GM23338 (cell line): ENCODE measurements around the gene VWC2. TPM values are rescaled to one million over a fixed set of nuclear protein-coding genes. Genes with fewer than 3 reads are reported as not detected.

Experiments
- ATAC-seq: fragments of 200-7000 bp; cut with Tn5 transposase; 3 replicates; pipeline ENCODE4 v1.9.1; 2020
- DNase-seq: peaks from one replicate; pipeline ENCODE4 v3.0.0-alpha.2; 2015; ENCODE audit warnings: low spot score
- H2AFZ ChIP-seq: fragments of 200-600 bp; sonication (generic); 2 replicates; pipeline ENCODE4 v1.8.0; 2016; ENCODE audit warnings: antibody characterized with exemption, mild to moderate bottlenecking, moderate library complexity
- H3F3A ChIP-seq: fragments of 200-600 bp; sonication (generic); replicated peaks from 2 replicates; pipeline ENCODE4 v1.8.0; 2017; ENCODE audit warnings: antibody characterized with exemption, mixed run types, low read depth
- H3K27ac ChIP-seq: fragments of 200-600 bp; sonication (generic); 2 replicates; pipeline ENCODE4 v1.6.1; 2016; ENCODE audit warnings: low read depth
- H3K27me3 ChIP-seq: fragments of 200-600 bp; sonication (generic); 2 replicates; pipeline ENCODE4 v1.8.0; 2016; ENCODE audit warnings: mild to moderate bottlenecking, mixed run types, moderate library complexity; ENCODE audit not compliant: insufficient read depth
- H3K36me3 ChIP-seq: fragments of 200-600 bp; sonication (generic); 2 replicates; pipeline ENCODE4 v1.8.0; 2016; ENCODE audit warnings: mild to moderate bottlenecking; ENCODE audit not compliant: insufficient read depth
- H3K4me1 ChIP-seq: fragments of 200-600 bp; sonication (generic); 2 replicates; pipeline ENCODE4 v1.8.0; 2016; ENCODE audit warnings: mild to moderate bottlenecking, moderate library complexity; ENCODE audit not compliant: insufficient read depth
- H3K4me2 ChIP-seq: fragments of 200-600 bp; sonication (generic); 2 replicates; pipeline ENCODE4 v1.7.1; 2017; ENCODE audit warnings: mixed run types
- H3K4me3 ChIP-seq: fragments of 200-600 bp; sonication (generic); 2 replicates; pipeline ENCODE4 v1.6.1; 2016; ENCODE audit warnings: mixed run types
- H3K79me2 ChIP-seq: fragments of 200-600 bp; sonication (generic); replicated peaks from 2 replicates; pipeline ENCODE4 v1.8.0; 2017; ENCODE audit warnings: mild to moderate bottlenecking; ENCODE audit not compliant: insufficient read depth
- H3K9me2 ChIP-seq: fragments of 200-600 bp; sonication (generic); 2 replicates; pipeline ENCODE4 v1.8.0; 2017; ENCODE audit not compliant: insufficient read depth
- H4K20me1 ChIP-seq: fragments of 200-600 bp; sonication (generic); replicated peaks from 2 replicates; pipeline ENCODE4 v1.8.0; 2017; ENCODE audit warnings: mild to moderate bottlenecking; ENCODE audit not compliant: insufficient read depth
- H3K27ac Mint-ChIP-seq: 2 replicates; pipeline ENCODE4 v1.8.0; 2020; ENCODE audit warnings: inconsistent platforms, mild to moderate bottlenecking, moderate library complexity, mixed read lengths
- H3K27me3 Mint-ChIP-seq: 3 replicates; pipeline ENCODE4 v1.8.0; 2022; ENCODE audit warnings: low read depth, mild to moderate bottlenecking, moderate library complexity, mixed read lengths, inconsistent platforms; ENCODE audit not compliant: insufficient read depth, poor library complexity
- H3K36me3 Mint-ChIP-seq: 3 replicates; pipeline ENCODE4 v1.8.0; 2021; ENCODE audit warnings: low read depth, mild to moderate bottlenecking, inconsistent platforms, moderate library complexity, mixed read lengths
- H3K4me1 Mint-ChIP-seq: 3 replicates; pipeline ENCODE4 v1.8.0; 2020; ENCODE audit warnings: mild to moderate bottlenecking, inconsistent platforms, mixed read lengths
- H3K4me3 Mint-ChIP-seq: 3 replicates; pipeline ENCODE4 v1.8.0; 2021; ENCODE audit warnings: moderate library complexity, mild to moderate bottlenecking, inconsistent platforms, mixed read lengths
- H3K9me3 Mint-ChIP-seq: 3 replicates; pipeline ENCODE4 v1.8.0; 2020; ENCODE audit warnings: moderate library complexity, mild to moderate bottlenecking, inconsistent platforms, mixed read lengths
- CREB1 ChIP-seq: fragments of 250-450 bp; sonication (Bioruptor Pico); IDR thresholded peaks from 2 replicates; pipeline ENCODE4 v1.5.0; 2020; ENCODE audit warnings: low read depth, mild to moderate bottlenecking, moderate library complexity
- ETS1 ChIP-seq: IDR thresholded peaks from 2 replicates; pipeline ENCODE4 v1.6.1; 2016; ENCODE audit warnings: antibody characterized with exemption
- EZH2 ChIP-seq: fragments of 200-600 bp; sonication (generic); IDR thresholded peaks from one replicate; pipeline ENCODE4 v1.8.0; 2017; ENCODE audit warnings: antibody characterized with exemption, mild to moderate bottlenecking, low read depth; ENCODE audit not compliant: unreplicated experiment
- EZH2phosphoT487 ChIP-seq: fragments of 200-600 bp; sonication (generic); IDR thresholded peaks from one replicate; pipeline ENCODE4 v1.8.1; 2018; ENCODE audit warnings: antibody characterized with exemption; ENCODE audit not compliant: unreplicated experiment
- JUNB ChIP-seq: IDR thresholded peaks from one replicate; pipeline ENCODE4 v1.6.1; 2016; ENCODE audit warnings: antibody characterized with exemption; ENCODE audit not compliant: unreplicated experiment
- NANOG ChIP-seq: IDR thresholded peaks from 2 replicates; pipeline ENCODE4 v1.6.1; 2016; ENCODE audit warnings: antibody characterized with exemption, borderline replicate concordance
- POLR2AphosphoS5 ChIP-seq: IDR thresholded peaks from 2 replicates; pipeline ENCODE4 v1.6.1; 2016; ENCODE audit warnings: antibody characterized with exemption, low read depth
- REST ChIP-seq: IDR thresholded peaks from one replicate; pipeline ENCODE4 v1.6.1; 2018; ENCODE audit warnings: antibody characterized with exemption; ENCODE audit not compliant: unreplicated experiment
- STAT1 ChIP-seq: IDR thresholded peaks from one replicate; pipeline ENCODE4 v1.6.1; 2016; ENCODE audit warnings: antibody characterized with exemption; ENCODE audit not compliant: unreplicated experiment
- ZNF114 ChIP-seq: fragments of 250-450 bp; sonication (Bioruptor Pico); IDR thresholded peaks from 2 replicates; pipeline ENCODE4 v1.5.0; 2020; ENCODE audit warnings: mild to moderate bottlenecking, moderate library complexity
- ZNF331 ChIP-seq: fragments of 250-450 bp; sonication (Bioruptor Pico); IDR thresholded peaks from 2 replicates; pipeline ENCODE4 v1.5.0; 2020; ENCODE audit warnings: low read depth, mild to moderate bottlenecking, moderate library complexity
- ZNF462 ChIP-seq: fragments of 250-450 bp; sonication (Bioruptor Pico); IDR thresholded peaks from 2 replicates; pipeline ENCODE4 v1.5.0; 2020; ENCODE audit warnings: mild to moderate bottlenecking, moderate library complexity
- polyA plus RNA-seq: library from polyadenylated mRNA; unstranded; fragments of >200 nt; fragmentation: Nextera tagmentation; extraction: Ambion mirVana; gene quantifications from 2 replicates; pipeline ENCODE4 v1.2.1, GENCODE V29; 2016
- total RNA-seq: library from RNA; depleted of rRNA; stranded (reverse); fragments of >200 nt; shearing (Covaris generic); gene quantifications from 2 replicates; pipeline ENCODE4 v1.2.3, GENCODE V29; 2014
- TF ChIP-seq, protein P1 (sequence below), 2 experiments: fragments of 200-600 bp in 1 of 2; sonication (generic) in 1 of 2; conservative IDR thresholded peaks; 2 replicates each; pipeline versions ENCODE4 v1.5.1 to v1.6.1; 2016 to 2017; ENCODE audit warnings: antibody characterized with exemption in 2 of 2, low read depth in 2 of 2, mild to moderate bottlenecking in 2 of 2, moderate library complexity in 1 of 2

Gene VWC2
- total and polyA plus RNA-seq, 2 experiments from 2014 or later, result 0.15 to 0.45 TPM

DNA sequence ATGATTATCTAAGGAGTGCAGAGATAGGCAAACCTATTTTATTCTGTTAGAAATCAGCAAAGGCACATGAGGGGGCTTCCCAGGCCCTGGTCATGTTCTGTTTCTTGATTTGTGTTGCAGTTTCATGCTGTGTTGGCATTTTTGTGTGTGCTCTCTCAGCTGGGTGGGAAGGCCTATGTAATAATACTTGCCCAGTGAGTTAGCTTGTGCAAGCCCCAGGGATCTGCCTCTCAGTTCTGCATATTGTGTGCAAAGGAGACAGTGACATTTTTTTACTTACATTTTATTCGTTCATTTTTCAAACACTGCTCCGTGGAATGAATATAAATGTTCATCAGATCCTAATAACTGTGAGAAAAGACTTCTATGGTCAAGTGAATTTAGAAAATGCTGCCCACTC lies 119.0 kb downstream of the VWC2 start:
- H3K27me3 Mint-ChIP-seq, result no peaks in the 10 kb centered on the region
- peaks cover 2% of the 10 kb centered on the region; the same call in 2 of the 3 replicates for H3K9me3 Mint-ChIP-seq
- Histone ChIP-seq H3K9me2 (no peaks in the 10 kb centered on the region), H3K79me2 (no peaks in the 10 kb centered on the region), H3F3A (no peaks in the 10 kb centered on the region), H4K20me1 (no peaks in the 10 kb centered on the region), H3K4me1 (no peaks in the 10 kb centered on the region), H3K27me3 (no peaks in the 10 kb centered on the region), H2AFZ (no peak overlapping the region), H3K4me2 (no peak overlapping the region), H3K4me3 (no peak overlapping the region), H3K27ac (no peak overlapping the region), H3K36me3 (no peaks in the 10 kb centered on the region)
- DNase-seq (no peak), ATAC-seq (no peak)
- H3K4me3 Mint-ChIP-seq, result no peak overlapping the region
- H3K4me1 Mint-ChIP-seq, result peaks cover 4% of the 10 kb centered on the region
- H3K36me3 Mint-ChIP-seq, result peaks cover 8% of the 10 kb centered on the region; the same call in 1 of the 3 replicates
- TF ChIP-seq JUNB, result no peak
- no peak for TF ChIP-seq EZH2
- no peak for TF ChIP-seq ZNF114 (CRISPR knock-in tag)
- TF ChIP-seq CREB1, result no peak
- no peak for TF ChIP-seq ZNF462 (CRISPR knock-in tag)
- TF ChIP-seq, protein P1, sequence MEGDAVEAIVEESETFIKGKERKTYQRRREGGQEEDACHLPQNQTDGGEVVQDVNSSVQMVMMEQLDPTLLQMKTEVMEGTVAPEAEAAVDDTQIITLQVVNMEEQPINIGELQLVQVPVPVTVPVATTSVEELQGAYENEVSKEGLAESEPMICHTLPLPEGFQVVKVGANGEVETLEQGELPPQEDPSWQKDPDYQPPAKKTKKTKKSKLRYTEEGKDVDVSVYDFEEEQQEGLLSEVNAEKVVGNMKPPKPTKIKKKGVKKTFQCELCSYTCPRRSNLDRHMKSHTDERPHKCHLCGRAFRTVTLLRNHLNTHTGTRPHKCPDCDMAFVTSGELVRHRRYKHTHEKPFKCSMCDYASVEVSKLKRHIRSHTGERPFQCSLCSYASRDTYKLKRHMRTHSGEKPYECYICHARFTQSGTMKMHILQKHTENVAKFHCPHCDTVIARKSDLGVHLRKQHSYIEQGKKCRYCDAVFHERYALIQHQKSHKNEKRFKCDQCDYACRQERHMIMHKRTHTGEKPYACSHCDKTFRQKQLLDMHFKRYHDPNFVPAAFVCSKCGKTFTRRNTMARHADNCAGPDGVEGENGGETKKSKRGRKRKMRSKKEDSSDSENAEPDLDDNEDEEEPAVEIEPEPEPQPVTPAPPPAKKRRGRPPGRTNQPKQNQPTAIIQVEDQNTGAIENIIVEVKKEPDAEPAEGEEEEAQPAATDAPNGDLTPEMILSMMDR (conservative IDR thresholded peaks at IDR 0.05; ENCODE audit: low read depth in 2 of 2), result no peak
- TF ChIP-seq ZNF331, result no peak
- TF ChIP-seq STAT1, result no peak
- no peak for TF ChIP-seq REST
- TF ChIP-seq NANOG, result no peak
- TF ChIP-seq POLR2AphosphoS5, result no peak
- no peak for TF ChIP-seq ETS1
- TF ChIP-seq EZH2phosphoT487, result no peak
- no peak overlapping the region for H3K27ac Mint-ChIP-seq
